ENCODE measurements around the gene RNU1-4.
"Not testable (repeated sequence)": the region's sequence is repeated elsewhere in the genome, so short reads cannot be mapped to it uniquely, and the experiment has no call there.

Gene RNU1-4

GRCh38 chr1:16707130-16708093 is 32.9 kb upstream of the RNU1-4 start:
- not testable (repeated sequence) for DNase-seq

- DNase-seq, result not testable (repeated sequence)
Measured at GRCh38 chr1:16708704-16709103, 31.6 kb upstream of the RNU1-4 start.

GRCh38 chr1:16709659-16710087 is 30.6 kb upstream of the RNU1-4 start:
- DNase-seq, result peak in 12 of 56 donors; percentile 25 to 71 (median 42)

- DNase-seq, result peak in 33 of 56 donors; percentile 19 to 80 (median 59)
Measured at GRCh38 chr1:16710618-16711017, 29.7 kb upstream of the RNU1-4 start.

GRCh38 chr1:16712131-16712530 is 28.2 kb upstream of the RNU1-4 start:
- DNase-seq, result not testable (repeated sequence)

GRCh38 chr1:16712582-16712981 is 27.7 kb upstream of the RNU1-4 start:
- DNase-seq, result peak in 8 of 56 donors; percentile 15 to 57 (median 36)

GRCh38 chr1:16712984-16713383 is 27.3 kb upstream of the RNU1-4 start:
- not testable (repeated sequence) for DNase-seq

- DNase-seq, result not testable (repeated sequence)
Measured at GRCh38 chr1:16713480-16713879, 26.8 kb upstream of the RNU1-4 start.

- DNase-seq, result no peak
Measured at GRCh38 chr1:16716691-16717335, 23.5 kb upstream of the RNU1-4 start.

- DNase-seq, result peak in 8 of 56 donors; percentile 16 to 49 (median 32)
Measured at GRCh38 chr1:16717336-16718098, 22.8 kb upstream of the RNU1-4 start.

- not testable (repeated sequence) for DNase-seq
Measured at GRCh38 chr1:16718099-16718907, 22.0 kb upstream of the RNU1-4 start.

GRCh38 chr1:16718908-16719533 is 21.3 kb upstream of the RNU1-4 start:
- DNase-seq, result no peak

GRCh38 chr1:16719571-16720350 is 20.6 kb upstream of the RNU1-4 start:
- DNase-seq, result no peak

GRCh38 chr1:16720351-16721223 is 19.7 kb upstream of the RNU1-4 start:
- DNase-seq, result no peak

- DNase-seq, result no peak
Measured at GRCh38 chr1:16721871-16722641, 18.3 kb upstream of the RNU1-4 start.

- DNase-seq, result no peak
Measured at GRCh38 chr1:16724718-16725438, 15.4 kb upstream of the RNU1-4 start.

Measured in nucleus accumbens (tissue), 56 donors.